Esophagus squamous epithelium (tissue), 5 donors: ENCODE data around the gene RBM33. TPM values are rescaled to one million over a fixed set of nuclear protein-coding genes. Genes with fewer than 3 reads are reported as not detected.

Source experiments
- DNase-seq: peaks from one replicate; lab custom pipeline; 2025; lab: John Stamatoyannopoulos, UW
- H3K27ac ChIP-seq, 4 donors: fragments of 200-600 bp; sonication (generic); one replicate each; pipeline ENCODE4 v1.5.1; 2016 to 2019; ENCODE audit warnings: mild to moderate bottlenecking in 1 of 4
- H3K27me3 ChIP-seq, 4 donors: fragments of 200-600 bp; sonication (generic); 1 replicate in 3 of 4; 2 replicates in 1 of 4; pipeline versions ENCODE4 v1.5.1 to v1.6.0; 2017 to 2021; ENCODE audit warnings: antibody characterized with exemption in 1 of 4
- H3K36me3 ChIP-seq, 3 donors: fragments of 200-600 bp; sonication (generic); one replicate each; pipeline ENCODE4 v1.5.1; 2016 to 2019
- H3K4me1 ChIP-seq, 3 donors: fragments of 200-600 bp; sonication (generic); one replicate each; pipeline ENCODE4 v1.5.1; 2017 to 2019
- H3K4me3 ChIP-seq, 4 donors: fragments of 200-600 bp; sonication (generic); 1 replicate in 3 of 4; 2 replicates in 1 of 4; pipeline ENCODE4 v1.5.1; 2016 to 2019; ENCODE audit warnings: mild to moderate bottlenecking in 2 of 4, moderate library complexity in 1 of 4
- H3K9me3 ChIP-seq, 3 donors: fragments of 200-600 bp; sonication (generic); one replicate each; pipeline ENCODE4 v1.5.1; 2016 to 2019
- POLR2A ChIP-seq, 4 donors: fragments of 450-650 bp; IDR thresholded peaks; one replicate each; pipeline ENCODE4 v1.6.1; 2017; ENCODE audit warnings: antibody characterized with exemption in 4 of 4, mild to moderate bottlenecking in 4 of 4, moderate library complexity in 3 of 4
- WGBS, 2 donors: methylation state at CpG; one replicate each; pipeline ENCODE4 v1.1.5; 2018; 5-methylcytosine and 5-hydroxymethylcytosine counted together
- intact Hi-C: fragments of 100-400 bp; cut with DNase I; formaldehyde crosslinking; loops from one replicate; pipeline ENCODE4 v1.15.0; 2022
- total RNA-seq, 4 donors: library from RNA; depleted of rRNA; stranded (reverse); fragments of >200 nt; gene quantifications; one replicate each; pipeline ENCODE4 v1.1.0, GENCODE V29; 2016
- TF ChIP-seq, protein P1 (sequence below), 6 experiments: fragments of 450-650 bp in 4 of 6; fragments of 200-600 bp in 2 of 6; sonication (generic) in 2 of 6; IDR thresholded peaks; one replicate each; pipeline ENCODE4 v1.5.1; 2016 to 2019; ENCODE audit warnings: antibody characterized with exemption in 6 of 6, mild to moderate bottlenecking in 4 of 6, moderate library complexity in 4 of 6
- donor health status: DM: yes; HTN: yes; CAD: no.

The RBM33 gene
- total RNA-seq, 4 donors from 2014 or later: 20.3 to 45.6 (median 26.9) TPM

- intact Hi-C loops: no loop called here
- H3K27ac ChIP-seq: no peak overlapping the region
- DNase-seq: no peak
Observed at GRCh38 chr7:155759740-155760430, 115.4 kb downstream of the RBM33 start.

DNA sequence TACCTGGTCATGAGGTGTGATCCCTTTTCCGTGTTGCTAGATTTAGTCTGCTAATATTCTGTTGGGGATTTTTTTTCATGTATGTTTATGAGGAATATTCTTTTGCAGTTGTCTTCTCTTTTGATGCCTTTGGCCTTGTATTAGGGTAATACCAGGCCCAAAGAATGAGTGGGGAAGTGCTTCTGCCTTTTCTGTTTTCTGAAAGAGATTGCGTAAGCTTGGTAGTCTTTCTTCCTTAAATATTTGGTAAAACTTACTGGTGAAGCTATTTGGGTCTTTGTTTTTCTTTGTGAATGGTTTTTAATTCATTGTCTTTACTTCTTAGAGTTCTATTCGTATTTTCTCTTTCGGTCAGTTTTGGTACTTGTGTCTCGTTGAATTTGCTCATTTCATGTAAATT is 116.7 kb downstream of the RBM33 start:
- intact Hi-C loops: no loop called here
- Histone ChIP-seq H3K4me1 (peaks cover 0 to 27% (median 3%) of the 10 kb centered on the region in 3 donors), H3K9me3 (no peaks in the 10 kb centered on the region), H3K27me3 (no peaks in the 10 kb centered on the region), H3K36me3 (peaks cover 0 to 80% (median 16%) of the 10 kb centered on the region in 3 donors), H3K4me3 (no peak overlapping the region), H3K27ac (no peak overlapping the region)
- no peak for TF ChIP-seq POLR2A (IDR thresholded peaks at IDR 0.05)
- TF ChIP-seq, protein P1, sequence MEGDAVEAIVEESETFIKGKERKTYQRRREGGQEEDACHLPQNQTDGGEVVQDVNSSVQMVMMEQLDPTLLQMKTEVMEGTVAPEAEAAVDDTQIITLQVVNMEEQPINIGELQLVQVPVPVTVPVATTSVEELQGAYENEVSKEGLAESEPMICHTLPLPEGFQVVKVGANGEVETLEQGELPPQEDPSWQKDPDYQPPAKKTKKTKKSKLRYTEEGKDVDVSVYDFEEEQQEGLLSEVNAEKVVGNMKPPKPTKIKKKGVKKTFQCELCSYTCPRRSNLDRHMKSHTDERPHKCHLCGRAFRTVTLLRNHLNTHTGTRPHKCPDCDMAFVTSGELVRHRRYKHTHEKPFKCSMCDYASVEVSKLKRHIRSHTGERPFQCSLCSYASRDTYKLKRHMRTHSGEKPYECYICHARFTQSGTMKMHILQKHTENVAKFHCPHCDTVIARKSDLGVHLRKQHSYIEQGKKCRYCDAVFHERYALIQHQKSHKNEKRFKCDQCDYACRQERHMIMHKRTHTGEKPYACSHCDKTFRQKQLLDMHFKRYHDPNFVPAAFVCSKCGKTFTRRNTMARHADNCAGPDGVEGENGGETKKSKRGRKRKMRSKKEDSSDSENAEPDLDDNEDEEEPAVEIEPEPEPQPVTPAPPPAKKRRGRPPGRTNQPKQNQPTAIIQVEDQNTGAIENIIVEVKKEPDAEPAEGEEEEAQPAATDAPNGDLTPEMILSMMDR (IDR thresholded peaks at IDR 0.05): no peak
- WGBS, 2 donors: 77 to 92% methylated on average over 5 of the region's 5 CpGs
- DNase-seq: no peak

More at GRCh38 chr7:155759740-155760430, 115.4 kb downstream of the RBM33 start:
- Histone ChIP-seq H3K9me3 (no peaks in the 10 kb centered on the region), H3K4me1 (peaks cover 0 to 38% (median 5%) of the 10 kb centered on the region in 3 donors), H3K4me3 (no peak overlapping the region), H3K27me3 (no peaks in the 10 kb centered on the region), H3K36me3 (peaks cover 0 to 67% (median 5%) of the 10 kb centered on the region in 3 donors)
- TF ChIP-seq POLR2A (IDR thresholded peaks at IDR 0.05): no peak
- TF ChIP-seq, protein P1 (IDR thresholded peaks at IDR 0.05): no peak
- WGBS, 2 donors: 89 to 91% methylated on average over 9 of the region's 9 CpGs

GRCh38 chr7:155762036-155762435 is 117.6 kb downstream of the RBM33 start:
- TF ChIP-seq POLR2A (IDR thresholded peaks at IDR 0.05): no peak
- TF ChIP-seq, protein P1 (IDR thresholded peaks at IDR 0.05): no peak
- H3K27ac ChIP-seq: no peak overlapping the region

DNA sequence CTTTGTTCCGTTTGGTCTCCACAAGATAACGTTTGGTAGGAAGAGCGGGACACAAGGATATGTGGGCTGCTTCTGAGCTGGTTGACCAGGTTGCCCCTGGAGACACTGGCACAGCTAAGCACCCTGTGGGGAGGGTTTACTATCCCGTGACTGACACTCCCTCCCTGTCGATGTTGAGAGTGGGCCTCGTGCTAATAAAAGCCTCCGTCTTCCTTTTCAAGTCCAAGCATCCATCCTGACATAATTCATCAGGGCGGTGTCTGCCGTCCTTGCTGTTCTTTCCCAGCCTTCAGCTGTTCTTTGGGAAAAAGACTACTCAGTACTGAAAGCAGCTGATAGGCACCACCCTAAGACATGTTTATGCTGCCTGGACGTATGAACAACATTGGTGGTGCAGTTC is 118.2 kb downstream of the RBM33 start:
- Histone ChIP-seq H3K27ac (no peak overlapping the region), H3K9me3 (no peaks in the 10 kb centered on the region), H3K4me1 (peaks cover 0 to 27% (median 3%) of the 10 kb centered on the region in 3 donors), H3K27me3 (no peaks in the 10 kb centered on the region), H3K36me3 (peaks cover 0 to 83% (median 24%) of the 10 kb centered on the region in 3 donors), H3K4me3 (no peak overlapping the region)
- intact Hi-C loops: no loop called here
- 70 to 73% methylated on average over 6 to 10 of the region's 10 CpGs for WGBS, 2 donors
- no peak for TF ChIP-seq POLR2A (IDR thresholded peaks at IDR 0.05)
- DNase-seq: no peak

More at GRCh38 chr7:155762036-155762435, 117.6 kb downstream of the RBM33 start:
- Histone ChIP-seq H3K36me3 (peaks cover 0 to 83% (median 22%) of the 10 kb centered on the region in 3 donors), H3K9me3 (no peaks in the 10 kb centered on the region), H3K4me1 (peaks cover 0 to 27% (median 3%) of the 10 kb centered on the region in 3 donors), H3K4me3 (no peak overlapping the region), H3K27me3 (no peaks in the 10 kb centered on the region)
- intact Hi-C loops: no loop called here
- 94 to 100% methylated on average over 1 to 4 of the region's 4 CpGs for WGBS, 2 donors
- no peak for DNase-seq

GRCh38 chr7:155763122-155763521 is 118.7 kb downstream of the RBM33 start:
- Histone ChIP-seq H3K4me1 (peaks cover 0 to 27% (median 3%) of the 10 kb centered on the region in 3 donors), H3K27me3 (no peaks in the 10 kb centered on the region), H3K27ac (peak overlapping the region in 1 of 4 donors; percentile 47), H3K4me3 (no peak overlapping the region), H3K9me3 (no peaks in the 10 kb centered on the region), H3K36me3 (peaks cover 0 to 84% (median 24%) of the 10 kb centered on the region in 3 donors)
- no peak for DNase-seq
- TF ChIP-seq, protein P1 (IDR thresholded peaks at IDR 0.05): no peak
- no peak for TF ChIP-seq POLR2A (IDR thresholded peaks at IDR 0.05)
- intact Hi-C loops: no loop called here
- 92 to 95% methylated on average over 10 of the region's 10 CpGs for WGBS, 2 donors
